Measurements from ENCODE around the gene TMEM248.
"Not testable (repeated sequence)": the region's sequence is repeated elsewhere in the genome, so short reads cannot be mapped to it uniquely, and the experiment has no call there.

TMEM248 gene

GRCh38 chr7:66920769-66921395, at the start of gene TMEM248:
Gene TMEM248, plus strand, starts transcription at chr7:66921225. Its CDS starts 20,641 bp downstream, at chr7:66941866.
- DNase-seq: peak; percentile 95

GRCh38 chr7:66873476-66873875, 47.5 kb upstream of the TMEM248 start:
- no peak for DNase-seq

- no peak for DNase-seq
These were observed 43.3 kb upstream of the TMEM248 start for GRCh38 chr7:66877577-66878300.

GRCh38 chr7:66878301-66878685, 42.7 kb upstream of the TMEM248 start:
- not testable (repeated sequence) for DNase-seq

- no peak for DNase-seq
These were observed 41.0 kb upstream of the TMEM248 start for GRCh38 chr7:66880053-66880452.

- DNase-seq: not testable (repeated sequence)
These were observed 40.4 kb upstream of the TMEM248 start for GRCh38 chr7:66880577-66880976.

GRCh38 chr7:66883716-66884115, 37.3 kb upstream of the TMEM248 start:
- DNase-seq: no peak

GRCh38 chr7:66884556-66884955, 36.5 kb upstream of the TMEM248 start:
- DNase-seq: not testable (repeated sequence)

GRCh38 chr7:66886152-66886551, 34.9 kb upstream of the TMEM248 start:
- DNase-seq: no peak

GRCh38 chr7:66888223-66888622, 32.8 kb upstream of the TMEM248 start:
- DNase-seq: not testable (repeated sequence)

GRCh38 chr7:66894463-66895080, 26.5 kb upstream of the TMEM248 start:
- no peak for DNase-seq

- DNase-seq: no peak
These were observed 24.6 kb upstream of the TMEM248 start for GRCh38 chr7:66896441-66896840.

- DNase-seq: no peak
These were observed 21.3 kb upstream of the TMEM248 start for GRCh38 chr7:66899552-66900280.

GRCh38 chr7:66901941-66902843, 18.8 kb upstream of the TMEM248 start:
- no peak for DNase-seq

GRCh38 chr7:66902844-66903180, 18.2 kb upstream of the TMEM248 start:
- no peak for DNase-seq

- no peak for DNase-seq
These were observed 17.5 kb upstream of the TMEM248 start for GRCh38 chr7:66903360-66904062.

- no peak for DNase-seq
These were observed 16.9 kb upstream of the TMEM248 start for GRCh38 chr7:66904063-66904593.

- no peak for DNase-seq
These were observed 15.7 kb upstream of the TMEM248 start for GRCh38 chr7:66905278-66905677.

GRCh38 chr7:66905689-66906088, 15.3 kb upstream of the TMEM248 start:
- no peak for DNase-seq

GRCh38 chr7:66907731-66908130, 13.3 kb upstream of the TMEM248 start:
- no peak for DNase-seq

- DNase-seq: not testable (repeated sequence)
These were observed 12.4 kb upstream of the TMEM248 start for GRCh38 chr7:66908598-66908997.

- DNase-seq: no peak
These were observed 10.2 kb upstream of the TMEM248 start for GRCh38 chr7:66910789-66911188.

Data from activated CD8-positive, alpha-beta memory T cell treated with anti-CD3 and anti-CD28 coated beads, Interleukin-2, amount 50 U/mL, for 48 hours (primary cell).